Neural crest cell (in vitro differentiated cells): ENCODE data around the gene GTPBP6. TPM values are rescaled to one million over a fixed set of nuclear protein-coding genes. Genes with fewer than 3 reads are reported as not detected.

Experiments used
- DNase-seq: peaks from one replicate; pipeline ENCODE4 v3.0.0; 2021; ENCODE audit warnings: low read depth, mixed read lengths, low spot score
- H3K27ac Mint-ChIP-seq: one replicate; pipeline ENCODE4 v1.8.0; 2021; ENCODE audit warnings: mild to moderate bottlenecking, mixed read lengths; ENCODE audit not compliant: unreplicated experiment
- H3K27me3 Mint-ChIP-seq: 2 replicates; pipeline ENCODE4 v1.8.0; 2021; ENCODE audit warnings: low read depth, mild to moderate bottlenecking, mixed read lengths
- H3K36me3 Mint-ChIP-seq: 2 replicates; pipeline ENCODE4 v1.8.0; 2021; ENCODE audit warnings: low read depth, mild to moderate bottlenecking, mixed read lengths
- H3K4me1 Mint-ChIP-seq: 2 replicates; pipeline ENCODE4 v1.8.0; 2021; ENCODE audit warnings: mixed read lengths
- H3K4me3 Mint-ChIP-seq: one replicate; pipeline ENCODE4 v1.8.0; 2021; ENCODE audit warnings: mild to moderate bottlenecking, mixed read lengths
- H3K9me3 Mint-ChIP-seq: 2 replicates; pipeline ENCODE4 v1.8.0; 2021; ENCODE audit warnings: mixed read lengths
- CTCF ChIP-seq: fragments of 200-600 bp; sonication (generic); conservative IDR thresholded peaks from 2 replicates; pipeline ENCODE4 v1.5.0; 2021; ENCODE audit warnings: antibody characterized with exemption, mild to moderate bottlenecking
- total RNA-seq: library from RNA; stranded (reverse); gene quantifications from 2 replicates; pipeline ENCODE4 v1.2.1, GENCODE V29; 2021

The GTPBP6 gene
- total RNA-seq, 1 donor from 2014 or later = 81.9 TPM

DNA sequence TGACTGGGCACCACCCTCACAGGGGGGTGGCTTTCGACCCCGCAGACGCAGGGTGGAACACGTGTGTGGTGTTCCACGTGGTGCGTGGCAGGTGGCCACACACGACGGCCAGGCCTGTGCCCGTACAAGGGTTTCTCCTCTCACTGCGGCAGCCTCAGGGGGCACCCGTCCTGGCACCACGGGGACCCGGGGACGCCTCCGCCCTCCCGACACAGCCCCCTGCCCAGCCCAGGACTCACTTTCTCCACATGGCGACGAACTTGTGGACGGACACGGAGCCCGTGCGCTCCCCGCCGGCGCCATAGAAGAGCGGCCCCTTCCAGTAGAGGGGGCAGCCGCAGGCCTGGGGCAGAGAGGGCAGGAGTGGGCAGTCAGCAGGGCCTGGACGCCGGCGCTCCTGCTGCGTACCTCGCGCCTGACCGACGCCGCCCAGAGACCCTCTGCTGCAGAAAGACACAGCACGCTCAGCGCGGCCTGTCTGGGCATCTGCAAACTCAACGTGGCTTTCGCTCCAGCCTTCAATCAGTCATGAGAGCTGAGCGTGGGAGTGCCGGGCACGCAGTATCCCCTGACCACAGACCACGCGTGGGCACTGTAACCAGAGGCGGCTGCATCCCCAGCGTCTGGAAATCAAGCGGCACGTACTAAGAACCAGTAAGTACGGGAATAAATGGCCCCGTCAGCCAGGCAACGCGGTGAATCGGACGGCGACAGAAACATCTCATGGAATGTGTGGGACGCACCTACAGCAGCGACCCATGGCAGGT lies 28.9 kb upstream of the GTPBP6 start:
- Mint-ChIP-seq H3K27ac (no peak overlapping the region), H3K27me3 (no peaks in the 10 kb centered on the region), H3K36me3 (peaks cover 6% of the 10 kb centered on the region), H3K4me3 (no peak overlapping the region), H3K4me1 (peaks cover 21% of the 10 kb centered on the region), H3K9me3 (no peaks in the 10 kb centered on the region)
- no peak for TF ChIP-seq CTCF
- no peak for DNase-seq

DNA sequence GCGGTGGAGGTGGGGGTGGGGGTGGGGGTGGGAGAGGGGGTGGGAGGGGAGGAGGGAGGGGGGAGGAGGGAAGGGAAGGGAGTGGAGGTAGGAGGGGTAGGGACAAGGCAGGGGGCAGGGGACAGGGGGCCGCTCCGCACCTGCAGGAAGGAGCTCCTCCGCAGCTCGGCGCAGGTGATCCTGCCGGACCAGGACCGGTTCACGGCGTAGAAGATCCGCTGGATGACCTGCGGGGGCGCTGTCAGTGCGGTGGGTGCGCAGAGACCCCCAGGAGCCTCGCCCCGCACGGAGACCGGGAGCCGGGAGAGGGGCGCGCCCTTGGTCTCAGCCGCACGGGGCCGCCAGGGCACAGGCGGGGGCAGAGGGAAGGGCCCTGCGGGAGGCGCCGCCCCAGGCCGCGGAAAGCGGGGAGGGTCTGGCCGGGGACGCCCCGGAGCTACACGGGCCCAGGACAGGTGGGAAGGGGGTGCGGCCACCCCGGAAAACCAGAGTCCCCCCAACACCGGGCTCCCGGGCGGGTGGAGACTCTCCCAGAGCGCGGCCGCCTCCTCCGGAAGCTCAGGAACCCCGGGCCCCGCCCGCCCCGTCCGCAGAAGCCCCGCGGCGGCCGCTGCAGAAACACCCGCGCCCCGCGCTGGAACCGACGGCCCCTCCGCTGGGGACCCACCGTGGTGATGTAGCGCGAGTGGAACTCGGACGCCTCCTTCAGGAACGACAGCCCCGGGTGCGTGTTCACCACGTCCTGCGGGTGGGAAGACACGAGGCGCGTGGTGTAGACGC lies 27.6 kb upstream of the GTPBP6 start:
- no peak for DNase-seq
- Mint-ChIP-seq H3K4me1 (peaks cover 21% of the 10 kb centered on the region), H3K36me3 (peaks cover 12% of the 10 kb centered on the region), H3K27me3 (no peaks in the 10 kb centered on the region), H3K9me3 (peaks cover 2% of the 10 kb centered on the region), H3K4me3 (no peak overlapping the region), H3K27ac (no peak overlapping the region)
- TF ChIP-seq CTCF = no peak

DNA sequence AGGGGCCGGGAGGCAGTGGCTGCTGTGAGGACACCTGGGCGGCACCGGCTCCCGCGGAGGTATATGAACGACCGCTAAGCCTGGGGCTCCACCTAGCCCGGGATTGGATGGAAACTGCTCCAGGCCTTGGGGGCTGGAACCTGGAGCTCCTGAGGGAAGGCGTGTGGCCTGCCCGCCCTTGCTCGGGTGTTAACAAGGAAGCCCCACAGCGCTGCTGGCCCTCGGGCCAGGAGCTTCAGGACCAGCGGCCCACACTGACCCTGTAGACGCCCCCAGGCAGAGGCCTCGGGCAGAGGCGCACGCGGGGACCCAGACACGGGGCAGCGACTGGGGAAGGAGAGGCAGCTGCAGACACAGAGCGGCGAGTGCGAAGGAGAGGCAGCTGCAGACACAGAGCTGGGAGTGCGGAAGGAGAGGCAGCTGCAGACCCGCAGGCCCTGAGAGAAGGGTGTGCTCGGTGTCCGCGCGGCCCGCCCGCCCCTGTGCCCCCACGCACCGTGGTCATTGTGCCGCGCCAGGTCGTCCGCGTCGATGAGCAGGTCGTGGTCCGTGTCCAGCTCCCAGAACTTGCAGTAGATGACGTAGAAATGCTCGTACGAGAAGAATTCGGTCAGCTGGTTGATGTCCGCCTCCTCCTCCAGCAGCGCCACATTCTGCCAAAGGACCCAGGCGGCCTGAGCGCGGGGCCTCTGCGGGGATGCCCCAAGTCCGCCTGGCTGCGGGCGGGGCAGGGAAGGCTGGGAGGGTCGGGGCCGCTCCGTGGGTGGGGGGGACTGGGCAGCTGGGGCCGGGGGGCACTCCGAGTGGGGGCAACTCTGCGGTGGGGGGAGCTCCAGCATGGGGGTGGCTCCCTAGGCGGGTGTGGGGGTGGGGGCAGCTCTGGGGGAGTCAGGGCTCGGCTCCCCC lies 26.7 kb upstream of the GTPBP6 start:
- no peak overlapping the region for H3K27ac Mint-ChIP-seq
- no peak for TF ChIP-seq CTCF

GRCh38 chrX:344371-344901 lies 25.8 kb upstream of the GTPBP6 start:
- Mint-ChIP-seq H3K4me1 (peaks cover 11% of the 10 kb centered on the region), H3K27ac (no peak overlapping the region), H3K4me3 (no peak overlapping the region), H3K27me3 (no peaks in the 10 kb centered on the region), H3K9me3 (peaks cover 2% of the 10 kb centered on the region), H3K36me3 (peaks cover 12% of the 10 kb centered on the region)
- TF ChIP-seq CTCF = no peak
- no peak for DNase-seq

More for the DNA sequence above, 26.7 kb upstream of the GTPBP6 start:
- Mint-ChIP-seq H3K9me3 (peaks cover 2% of the 10 kb centered on the region), H3K36me3 (peaks cover 12% of the 10 kb centered on the region), H3K4me3 (no peak overlapping the region), H3K4me1 (peaks cover 19% of the 10 kb centered on the region), H3K27me3 (no peaks in the 10 kb centered on the region)
- no peak for DNase-seq

DNA sequence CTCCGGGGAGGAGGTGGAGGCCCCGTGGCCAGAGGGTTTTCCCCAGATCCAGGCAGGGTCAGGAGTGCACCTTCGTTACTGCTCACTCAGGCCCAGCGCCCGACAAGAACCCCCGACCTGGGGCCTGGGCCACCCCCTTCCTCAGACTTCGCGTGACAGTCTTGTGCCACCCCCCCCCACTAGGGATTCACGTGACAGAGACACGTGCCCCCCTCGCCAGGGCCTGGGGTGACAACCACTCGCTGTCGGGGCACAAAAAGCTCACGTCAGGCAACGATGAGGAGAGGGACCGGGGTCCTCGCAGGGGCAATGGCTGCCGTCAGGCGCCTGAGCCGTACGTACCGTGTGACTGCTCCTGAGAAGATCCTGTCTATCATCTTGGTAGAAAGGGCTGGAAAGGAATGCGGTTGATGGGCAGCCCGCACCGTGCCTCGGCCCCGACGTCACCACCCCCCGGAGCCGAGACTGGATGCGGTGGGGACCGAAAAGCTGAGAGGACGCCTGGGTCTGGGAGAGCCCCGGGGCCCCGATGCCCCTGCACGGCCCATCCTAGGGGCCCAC lies 23.0 kb upstream of the GTPBP6 start:
- Mint-ChIP-seq H3K4me3 (no peak overlapping the region), H3K36me3 (peaks cover 28% of the 10 kb centered on the region), H3K27me3 (no peaks in the 10 kb centered on the region), H3K4me1 (no peaks in the 10 kb centered on the region), H3K27ac (no peak overlapping the region), H3K9me3 (peaks cover 2% of the 10 kb centered on the region)
- TF ChIP-seq CTCF = no peak
- DNase-seq = no peak
